GM21717 (cell line): ENCODE data around the gene GLB1L2.

ENCODE experiments used
- ATAC-seq: cut with Tn5 transposase; IDR thresholded peaks from one replicate; pipeline ENCODE4 v1.9.1; 2021; ENCODE audit warnings: mild to moderate bottlenecking, moderate library complexity; ENCODE audit not compliant: unreplicated experiment

The GLB1L2 gene

DNA sequence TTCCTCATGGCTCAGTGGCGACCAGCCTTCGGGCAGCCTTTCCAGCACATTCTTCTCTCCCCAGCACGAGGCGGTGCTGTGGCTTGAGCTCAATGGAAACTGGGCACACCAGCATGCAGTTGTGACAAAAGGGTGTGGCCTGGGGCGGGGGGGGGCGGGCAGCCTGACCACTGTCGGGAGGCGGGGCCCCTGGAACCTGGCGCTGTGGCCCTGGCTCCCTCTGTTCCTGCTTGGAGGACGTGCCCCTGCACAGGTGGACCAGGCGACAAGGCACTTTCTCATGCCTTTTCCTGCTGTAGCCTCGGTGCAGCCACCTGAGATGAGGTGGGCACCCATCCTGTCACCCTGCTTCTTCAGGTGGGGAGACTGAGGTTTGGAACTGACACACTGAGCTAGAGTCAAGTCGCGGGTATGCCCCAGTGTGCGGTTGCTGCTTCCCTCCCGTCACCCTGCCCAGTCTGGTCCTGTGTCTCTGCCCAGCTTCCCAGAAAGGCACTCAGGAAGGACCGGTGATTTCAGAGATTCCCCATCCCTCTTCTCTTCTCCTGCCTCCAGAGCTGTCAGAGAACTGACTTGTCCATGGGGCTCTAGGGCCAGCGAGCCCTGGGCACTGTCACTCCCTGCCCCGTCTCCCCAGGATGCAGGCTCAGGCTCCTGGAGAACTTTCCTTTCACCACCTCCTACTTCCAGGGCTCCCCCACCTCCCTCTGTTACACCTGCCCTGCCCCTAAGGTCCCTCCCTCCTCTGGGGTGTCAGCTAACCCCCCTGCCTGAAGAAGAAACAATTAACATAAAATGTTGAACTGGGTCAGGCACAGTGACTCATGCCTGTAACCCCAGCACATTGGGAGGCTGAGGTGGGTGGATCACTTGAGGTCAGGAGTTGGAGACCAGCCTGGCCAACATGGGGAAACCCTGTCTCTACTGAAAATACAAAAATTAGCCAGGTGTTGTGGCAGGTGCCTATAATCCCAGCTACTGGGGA is 70.3 kb downstream of the GLB1L2 start:
- no peak for ATAC-seq

DNA sequence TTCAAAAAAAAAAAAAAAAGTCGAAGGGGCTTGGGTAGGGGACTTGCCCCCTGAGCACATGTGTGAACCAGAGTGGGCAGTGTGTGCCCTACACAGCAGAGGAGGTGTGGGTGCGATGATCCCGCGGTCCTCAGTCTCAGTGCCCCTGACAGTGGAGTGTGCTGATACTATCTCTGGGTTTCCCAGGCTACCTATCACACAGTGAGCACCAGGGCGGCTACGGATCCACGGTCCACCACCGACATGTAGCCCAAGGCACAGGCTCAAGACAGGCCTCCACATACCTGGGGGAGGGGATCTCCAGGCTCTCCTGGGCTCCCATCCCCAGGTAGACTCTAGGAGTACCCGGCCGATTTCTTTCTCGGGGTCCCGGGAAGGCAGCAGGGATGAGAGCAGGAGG is 71.1 kb downstream of the GLB1L2 start:
- no peak for ATAC-seq

- no peak for ATAC-seq
These were observed 73.0 kb downstream of the GLB1L2 start for GRCh38 chr11:134404575-134405341.

- no peak for ATAC-seq
These were observed 73.6 kb downstream of the GLB1L2 start for GRCh38 chr11:134405436-134405835.

DNA sequence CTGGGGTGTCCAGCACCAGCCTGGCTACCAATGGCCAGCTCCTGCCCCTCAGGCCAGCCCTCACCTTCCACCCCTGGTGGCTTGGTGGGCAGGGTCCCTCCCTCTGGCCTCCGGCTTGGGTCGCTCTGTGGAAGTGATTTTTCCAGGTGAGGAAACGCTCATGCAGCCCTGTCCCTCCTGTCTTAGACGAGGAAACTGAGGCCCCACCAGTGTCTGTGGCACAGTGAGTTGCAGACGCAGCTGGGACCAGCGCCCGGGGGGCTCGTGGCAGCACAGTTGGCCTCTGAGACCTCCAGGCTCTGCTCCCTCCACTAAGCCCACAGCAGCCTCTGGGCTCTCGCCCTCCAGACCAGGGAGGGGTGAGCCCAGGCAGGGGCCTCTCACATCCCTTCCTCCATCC is 74.1 kb downstream of the GLB1L2 start:
- ATAC-seq, result no peak

- ATAC-seq, result no peak
These were observed 74.7 kb downstream of the GLB1L2 start for GRCh38 chr11:134406264-134407185.

- ATAC-seq, result no peak
These were observed 75.6 kb downstream of the GLB1L2 start for GRCh38 chr11:134407321-134407828.

DNA sequence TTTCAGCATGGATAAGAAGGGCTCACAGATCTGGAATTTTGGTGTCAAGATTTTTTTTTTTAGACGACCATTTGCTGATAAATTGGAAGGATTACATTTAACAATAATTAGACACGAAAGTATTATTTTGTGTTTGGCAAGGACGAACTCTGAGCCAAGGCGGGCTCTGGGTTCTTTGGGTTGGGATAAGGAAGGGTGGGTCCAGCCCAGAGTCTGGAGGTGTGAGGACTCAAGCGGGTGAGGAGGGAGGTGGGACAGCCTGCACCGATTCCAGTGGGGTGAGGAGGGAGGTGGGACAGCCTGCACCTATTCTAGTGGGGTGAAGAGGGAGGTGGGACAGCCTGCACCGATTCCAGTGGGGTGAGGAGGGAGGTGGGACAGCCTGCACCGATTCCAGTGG is 76.1 kb downstream of the GLB1L2 start:
- no peak for ATAC-seq

DNA sequence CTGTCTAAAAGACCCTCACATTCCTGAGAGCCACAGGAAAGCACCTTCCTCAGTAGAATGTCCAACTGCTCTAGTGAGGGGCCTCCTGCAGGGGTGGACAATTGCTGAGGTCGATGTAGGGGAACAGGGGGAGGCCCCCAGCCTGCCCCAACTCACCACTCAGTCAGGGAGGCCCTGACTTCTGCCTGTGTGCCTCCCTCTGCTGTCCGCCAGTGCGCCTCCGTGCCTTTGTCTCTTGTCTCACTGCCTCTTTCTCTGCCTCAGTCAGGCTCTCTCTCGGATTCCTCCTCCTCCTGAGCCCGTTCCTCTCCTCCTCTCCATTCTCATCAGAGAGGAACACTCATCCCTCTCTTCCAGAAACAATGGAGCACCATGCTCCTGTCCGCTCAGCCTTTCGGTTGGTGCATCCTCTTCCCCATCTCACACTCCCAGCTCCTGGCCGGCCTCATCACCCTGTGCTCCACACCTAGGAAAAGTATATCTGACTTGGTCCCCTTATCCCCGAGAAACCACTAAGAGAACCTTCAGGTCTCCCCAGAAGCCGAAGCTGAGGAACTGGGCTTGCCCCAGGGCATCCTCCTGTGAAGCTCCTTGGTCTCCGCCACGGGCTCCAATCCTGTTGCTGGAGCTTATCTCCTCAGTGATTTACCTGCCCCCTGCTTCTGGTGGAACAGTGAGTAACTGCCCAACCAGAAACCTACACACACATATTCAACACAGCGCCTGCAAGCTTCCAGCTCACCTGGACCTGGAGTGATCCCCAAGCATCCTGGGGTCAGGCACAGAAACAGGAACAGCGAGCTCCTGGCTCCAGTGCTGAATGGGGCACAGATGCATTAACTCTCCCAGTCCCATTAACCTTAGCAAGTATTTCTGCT is 78.0 kb downstream of the GLB1L2 start:
- ATAC-seq, result no peak

- no peak for ATAC-seq
These were observed 79.0 kb downstream of the GLB1L2 start for GRCh38 chr11:134410766-134411165.

DNA sequence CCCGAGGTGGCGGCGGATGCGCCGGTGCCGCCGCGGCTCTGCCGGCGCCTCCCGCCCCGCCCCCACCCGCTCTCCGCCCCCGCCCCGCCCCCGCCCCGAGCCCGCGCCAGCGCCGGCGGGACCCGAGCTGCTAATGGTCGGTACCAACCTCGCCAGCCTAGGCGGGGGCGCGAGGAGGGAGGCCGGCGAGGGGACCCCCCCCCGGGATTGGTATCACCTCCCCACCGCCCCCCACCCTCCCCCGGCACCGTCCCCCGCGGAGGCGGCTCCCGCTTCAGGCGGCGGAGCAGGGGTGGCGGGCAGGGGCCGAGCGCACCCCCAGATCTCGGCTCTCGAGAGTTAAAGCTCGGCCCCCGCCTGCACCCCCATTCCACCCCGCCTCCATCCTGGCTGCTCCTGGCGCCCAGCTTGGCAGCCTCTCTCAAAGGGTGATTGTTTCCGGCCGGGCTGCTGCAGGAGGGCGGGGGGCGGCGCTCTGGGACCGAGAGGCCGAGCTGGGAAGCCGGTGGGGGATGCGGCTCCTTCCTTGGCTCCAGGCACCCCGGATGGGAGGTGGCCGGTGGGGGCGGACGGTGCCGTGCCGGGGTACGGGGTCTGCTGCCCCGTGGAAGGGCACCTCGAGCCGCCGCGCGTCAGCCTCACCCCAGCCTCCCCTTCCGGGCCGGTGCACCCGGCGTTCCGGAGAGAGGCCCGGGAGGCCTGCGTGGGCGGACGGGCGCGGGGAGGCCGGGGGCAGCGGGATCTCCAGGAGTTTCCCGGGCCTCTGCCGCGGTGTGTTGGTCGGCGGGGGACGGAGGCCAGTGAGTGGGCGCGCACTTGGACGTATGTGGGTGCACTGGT is 80.6 kb downstream of the GLB1L2 start, which contains the start of gene B3GAT1:
Gene B3GAT1, minus strand, starts transcription at position 40 of the 840 bp plus-strand sequence. CDS start 24,583 bp downstream, outside the sequence.
- ATAC-seq, result no peak

- ATAC-seq, result no peak
These were observed 81.4 kb downstream of the GLB1L2 start for GRCh38 chr11:134413043-134413825.

- ATAC-seq, result no peak
These were observed 82.3 kb downstream of the GLB1L2 start for GRCh38 chr11:134413826-134414731.

DNA sequence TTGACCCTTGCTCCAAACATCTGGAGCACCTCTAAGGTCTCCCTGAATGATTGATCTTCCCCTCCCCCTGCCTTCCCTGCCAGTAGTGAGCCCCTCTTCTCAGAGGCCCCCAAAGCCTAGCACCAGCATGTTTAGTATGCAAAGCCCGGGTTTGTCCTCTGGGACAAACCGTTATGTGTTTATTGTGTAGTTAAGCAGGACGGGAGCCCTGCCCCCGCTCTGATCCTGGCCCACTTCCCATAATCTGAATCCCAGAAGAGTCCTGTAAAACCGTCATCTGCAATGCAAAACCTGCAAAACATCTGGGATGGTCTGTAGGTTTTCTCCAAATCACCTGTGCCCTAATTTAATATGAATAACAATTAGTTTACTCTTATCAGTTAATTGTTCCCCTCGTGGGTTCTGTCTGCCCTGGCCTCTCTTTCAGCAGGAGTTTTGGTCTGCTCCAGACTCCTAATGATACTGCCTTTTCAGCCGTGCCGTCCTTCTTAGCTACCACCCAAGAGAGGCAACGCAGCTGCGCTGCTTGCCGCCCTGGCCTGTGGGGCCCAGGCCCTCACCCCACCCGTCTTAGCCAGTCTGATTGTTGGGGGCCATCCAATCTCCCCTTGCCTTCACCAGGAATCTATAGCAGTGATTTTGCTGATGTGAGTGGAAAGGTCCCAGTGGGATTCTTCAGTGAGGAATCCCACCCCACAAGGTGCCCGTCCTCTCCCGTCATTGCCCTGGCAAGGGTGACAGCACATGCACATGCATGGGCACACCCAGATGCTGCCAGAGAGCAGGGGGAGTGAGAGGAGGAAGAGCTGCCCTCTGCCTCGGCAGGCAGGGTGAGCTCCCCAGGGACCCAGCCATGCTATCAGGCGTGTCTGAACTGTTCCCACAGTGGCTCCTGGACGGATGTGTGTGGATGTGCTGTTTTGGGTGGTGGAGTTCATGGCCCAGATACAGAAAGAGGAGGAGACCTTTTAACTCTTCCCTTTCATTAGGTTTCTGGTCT is 83.3 kb downstream of the GLB1L2 start:
- no peak for ATAC-seq

- ATAC-seq, result no peak
These were observed 84.9 kb downstream of the GLB1L2 start for GRCh38 chr11:134416726-134417125.
